Measurements from ENCODE around the gene PALS1. TPM values are rescaled to one million over a fixed set of nuclear protein-coding genes. Genes with fewer than 3 reads are reported as not detected.

PALS1 gene
- 31.9 and 37.5 TPM in 2 replicates for total RNA-seq

GRCh38 chr14:67241411-67242167, at the start of gene PALS1:
Gene PALS1, plus strand, starts transcription at chr14:67241435. Its CDS starts 37,736 bp downstream, at chr14:67279171.

Other genes starting within 250 kb of the PALS1 start
- 0.09 TPM in 1 of 2 replicates, not detected in the other for gene GARIN2, start 52.0 kb upstream of the PALS1 start, total RNA-seq
- 53.5 and 53.7 TPM in 2 replicates for gene ATP6V1D, start 118.4 kb downstream of the PALS1 start, total RNA-seq
- gene EIF2S1, start 118.9 kb downstream of the PALS1 start, total RNA-seq = 150 and 189 TPM in 2 replicates
- gene PLEK2, start 170.7 kb downstream of the PALS1 start, total RNA-seq = 0.43 TPM in 2 replicates
- gene TMEM229B, start 247.3 kb downstream of the PALS1 start, total RNA-seq = 0.33 and 0.52 TPM in 2 replicates